G401.6 (cell line): Measurements from ENCODE around the gene PRKD1.

Source experiments
- FAIRE-seq: peaks from 2 replicates; lab custom pipeline; 2012; peaks lifted over from hg19 to GRCh38; lab: Jason Lieb, UNC

PRKD1 gene

GRCh38 chr14:29601616-29602015 is 326.0 kb downstream of the PRKD1 start:
- no peak for FAIRE-seq

- no peak for FAIRE-seq
Measured at GRCh38 chr14:29587761-29588470, 339.7 kb downstream of the PRKD1 start.

GRCh38 chr14:29587046-29587445 is 340.6 kb downstream of the PRKD1 start:
- no peak for FAIRE-seq

GRCh38 chr14:29584992-29585391 is 342.7 kb downstream of the PRKD1 start:
- FAIRE-seq = no peak

- no peak for FAIRE-seq
Measured at GRCh38 chr14:29580763-29581162, 346.9 kb downstream of the PRKD1 start.

- no peak for FAIRE-seq
Measured at GRCh38 chr14:29579838-29580237, 347.8 kb downstream of the PRKD1 start.

- FAIRE-seq = no peak
Measured at GRCh38 chr14:29576927-29577326, 350.7 kb downstream of the PRKD1 start.

- FAIRE-seq = no peak
Measured at GRCh38 chr14:29569194-29569593, 358.5 kb downstream of the PRKD1 start.

- no peak for FAIRE-seq
Measured at GRCh38 chr14:29566194-29566593, 361.5 kb downstream of the PRKD1 start.

- FAIRE-seq = no peak
Measured at GRCh38 chr14:29558516-29558915, 369.1 kb downstream of the PRKD1 start.

- FAIRE-seq = no peak
Measured at GRCh38 chr14:29554335-29554734, 373.3 kb downstream of the PRKD1 start.

GRCh38 chr14:29553427-29553826 is 374.2 kb downstream of the PRKD1 start:
- no peak for FAIRE-seq

GRCh38 chr14:29548948-29549370 is 378.7 kb downstream of the PRKD1 start:
- FAIRE-seq = no peak

GRCh38 chr14:29545714-29546113 is 381.9 kb downstream of the PRKD1 start:
- FAIRE-seq = no peak

- FAIRE-seq = no peak
Measured at GRCh38 chr14:29536886-29537511, 390.6 kb downstream of the PRKD1 start.

- FAIRE-seq = no peak
Measured at GRCh38 chr14:29529418-29529817, 398.2 kb downstream of the PRKD1 start.

- no peak for FAIRE-seq
Measured at GRCh38 chr14:29528889-29529288, 398.8 kb downstream of the PRKD1 start.

GRCh38 chr14:29527286-29527685 is 400.4 kb downstream of the PRKD1 start:
- no peak for FAIRE-seq
